ENCODE results near the gene AARSD1. TPM values are rescaled to one million over a fixed set of nuclear protein-coding genes. Genes with fewer than 3 reads are reported as not detected.

Gene AARSD1
- total and polyA plus RNA-seq, 2 donors (not counting 3 experiments of a cell fraction or from before 2014, with no cell fraction given) = 42.8 to 53.2 TPM

DNA sequence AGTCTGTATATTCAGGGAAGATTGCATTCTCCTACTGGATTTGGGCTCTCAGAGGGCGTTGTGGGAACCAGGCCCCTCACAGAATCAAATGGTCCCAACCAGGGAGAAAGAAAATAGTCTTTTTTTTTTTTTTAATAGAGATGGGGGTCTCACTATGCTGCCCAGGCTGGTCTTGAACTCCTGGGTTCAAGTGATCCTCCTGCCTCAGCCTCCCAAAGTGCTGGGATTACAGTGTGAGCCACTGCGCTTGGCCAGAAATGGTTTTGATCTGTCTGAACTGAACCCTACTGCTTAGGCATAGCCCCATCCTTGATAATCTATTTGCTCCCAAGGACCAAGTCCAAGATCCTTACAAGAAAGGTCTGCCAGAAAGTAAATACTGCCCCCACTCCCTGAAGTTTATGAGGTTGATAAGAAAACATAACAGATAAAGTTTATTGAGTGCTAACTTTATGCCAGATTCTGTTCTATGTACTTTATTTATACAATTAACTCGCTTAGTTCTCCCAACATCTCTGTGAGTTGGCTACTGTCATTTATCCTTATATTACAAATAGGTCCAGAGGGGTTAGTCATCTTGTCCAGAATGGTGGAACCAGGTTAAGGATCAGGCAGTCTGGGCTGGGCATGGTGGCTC lies 50.2 kb downstream of the AARSD1 start:
- intact Hi-C loops (cut with micrococcal nuclease) (no loop called here), dilution Hi-C loops (cut with MboI; ENCODE audit: extremely low pct_ligation_motif_present, low sequenced_read_pairs) (no loop called here)
- no peak for TF ChIP-seq JUN (IDR thresholded peaks at IDR 0.05; ENCODE audit: borderline replicate concordance, insufficient read depth, insufficient read length, low read depth)
- TF ChIP-seq GATA2 (IDR thresholded peaks at IDR 0.05; ENCODE audit: insufficient read depth, insufficient read length, low read depth, low read length) = no peak
- TF ChIP-seq, protein P1, sequence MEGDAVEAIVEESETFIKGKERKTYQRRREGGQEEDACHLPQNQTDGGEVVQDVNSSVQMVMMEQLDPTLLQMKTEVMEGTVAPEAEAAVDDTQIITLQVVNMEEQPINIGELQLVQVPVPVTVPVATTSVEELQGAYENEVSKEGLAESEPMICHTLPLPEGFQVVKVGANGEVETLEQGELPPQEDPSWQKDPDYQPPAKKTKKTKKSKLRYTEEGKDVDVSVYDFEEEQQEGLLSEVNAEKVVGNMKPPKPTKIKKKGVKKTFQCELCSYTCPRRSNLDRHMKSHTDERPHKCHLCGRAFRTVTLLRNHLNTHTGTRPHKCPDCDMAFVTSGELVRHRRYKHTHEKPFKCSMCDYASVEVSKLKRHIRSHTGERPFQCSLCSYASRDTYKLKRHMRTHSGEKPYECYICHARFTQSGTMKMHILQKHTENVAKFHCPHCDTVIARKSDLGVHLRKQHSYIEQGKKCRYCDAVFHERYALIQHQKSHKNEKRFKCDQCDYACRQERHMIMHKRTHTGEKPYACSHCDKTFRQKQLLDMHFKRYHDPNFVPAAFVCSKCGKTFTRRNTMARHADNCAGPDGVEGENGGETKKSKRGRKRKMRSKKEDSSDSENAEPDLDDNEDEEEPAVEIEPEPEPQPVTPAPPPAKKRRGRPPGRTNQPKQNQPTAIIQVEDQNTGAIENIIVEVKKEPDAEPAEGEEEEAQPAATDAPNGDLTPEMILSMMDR (IDR thresholded peaks at IDR 0.05; ENCODE audit: extremely low read depth in 1 of 2, insufficient read depth in 1 of 2, low read depth in 1 of 2, low read length in 2 of 2) = no peak
- TF ChIP-seq EZH2 (IDR thresholded peaks at IDR 0.05; ENCODE audit: borderline replicate concordance, low read depth, low read length, severe bottlenecking) = no peak
- TF ChIP-seq MYC (IDR thresholded peaks at IDR 0.05; ENCODE audit: low read depth, low read length) = no peak
- TF ChIP-seq POLR2A (IDR thresholded peaks at IDR 0.05; ENCODE audit: low read depth, low read length) = no peak
- TF ChIP-seq MAX (IDR thresholded peaks at IDR 0.05; ENCODE audit: insufficient read depth, insufficient read length) = no peak
- no peak for TF ChIP-seq FOS (IDR thresholded peaks at IDR 0.05; ENCODE audit: borderline replicate concordance, insufficient read depth, low read length)
- TF ChIP-seq POLR2AphosphoS5 (IDR thresholded peaks at IDR 0.05; ENCODE audit: insufficient read depth, low read depth, low read length) = no peak
- Histone ChIP-seq H3K79me2 (ENCODE audit: control insufficient read depth, insufficient read depth, low read length) (no peaks in the 10 kb centered on the region), H3K4me3 (replicated peaks in 1 of 3; ENCODE audit: insufficient read depth in 1 of 3, low read depth in 1 of 3, low read length in 3 of 3) (no peak overlapping the region), H3K27ac (ENCODE audit: insufficient read depth, low read depth, low read length) (no peak overlapping the region), H3K4me1 (ENCODE audit: control insufficient read depth, extremely low read depth, insufficient read depth, low read length) (no peaks in the 10 kb centered on the region), H3K9me3 (replicated peaks; ENCODE audit: control insufficient read depth, insufficient read depth, low read length) (no peaks in the 10 kb centered on the region), H3K4me2 (ENCODE audit: insufficient read depth, low read length) (no peak overlapping the region), H4K20me1 (replicated peaks; ENCODE audit: control insufficient read depth, extremely low read depth, insufficient read depth, low read length) (no peaks in the 10 kb centered on the region), H3K27me3 (ENCODE audit: control insufficient read depth in 2 of 2, insufficient read depth in 2 of 2, low read length in 2 of 2) (peaks cover 0 to 10% of the 10 kb centered on the region in 2 experiments), H3K9ac (replicated peaks; ENCODE audit: extremely low read depth, insufficient read depth, low read length) (no peak overlapping the region), H2AFZ (ENCODE audit: low read depth, low read length) (no peak overlapping the region), H3K36me3 (ENCODE audit: control insufficient read depth in 2 of 2, extremely low read depth in 1 of 2, insufficient read depth in 2 of 2, low read length in 2 of 2) (no peaks in the 10 kb centered on the region), H3K9me1 (replicated peaks; ENCODE audit: control insufficient read depth, extremely low read depth, insufficient read depth, low read length) (no peaks in the 10 kb centered on the region)
- ChIA-PET CTCF (no interaction called here), POLR2A (no interaction called here)
- BruUV-seq (replicated peaks) = no TSS peak
- FAIRE-seq = no peak
- no peak for DNase-seq (ENCODE audit: low read depth, low spot score)

Measured in endothelial cell of umbilical vein (primary cell).